NCI-H2196 (cell line): Measurements from ENCODE around the gene MOB1A.
"Not testable (repeated sequence)": the region's sequence is repeated elsewhere in the genome, so short reads cannot be mapped to it uniquely, and the experiment has no call there.

Source experiments
- DNase-seq: peaks from one replicate; lab custom pipeline; 2025; ENCODE audit not compliant: unreplicated experiment; lab: John Stamatoyannopoulos, UW

The MOB1A gene

DNA sequence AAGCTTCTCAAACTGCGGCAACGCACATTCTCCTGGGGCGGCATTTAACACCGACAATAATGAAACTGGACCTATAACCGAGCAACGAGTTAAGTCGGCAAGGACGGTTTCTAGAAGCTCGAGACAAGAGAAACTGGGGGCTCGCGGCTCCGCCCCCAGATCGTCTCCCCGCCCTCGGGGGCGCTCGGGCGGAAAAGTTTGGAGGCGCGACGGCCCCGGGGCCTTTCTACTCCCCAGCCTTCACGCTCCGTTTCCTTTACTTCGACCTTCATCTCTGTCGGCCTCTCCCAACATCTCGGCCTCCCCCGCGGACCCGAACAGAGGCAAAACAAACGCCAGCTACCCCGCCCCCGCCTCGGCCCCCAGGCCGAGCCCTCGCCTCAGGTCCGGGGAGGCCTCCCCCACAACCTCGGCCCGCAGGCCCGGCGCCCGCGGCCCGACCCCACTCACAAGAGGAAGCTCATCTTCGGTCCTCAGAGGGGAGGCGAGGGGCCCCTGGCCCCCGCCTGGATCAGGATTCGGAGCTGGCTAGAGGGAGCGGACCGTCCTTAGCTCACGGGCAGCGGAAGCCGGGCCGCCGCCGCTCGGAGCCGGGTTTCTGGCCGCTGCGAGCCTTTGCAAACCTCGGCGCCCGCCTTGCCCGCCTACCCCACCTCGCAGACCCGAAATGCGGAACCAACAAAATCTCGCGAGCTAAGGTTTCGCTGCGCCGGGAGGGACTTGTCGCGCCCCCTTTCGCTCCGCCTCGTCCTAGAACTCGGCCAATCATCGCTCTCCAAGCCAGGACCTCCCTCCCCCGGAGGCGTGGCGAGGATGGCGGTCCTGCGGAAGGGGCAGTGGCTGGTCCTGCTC is at the start of gene MOB1A:
TSS of gene MOB1A (minus strand) at position 669 of the 852 bp plus-strand sequence. CDS start at position 464, 205 bp downstream.
- peak; percentile 90 for DNase-seq

DNA sequence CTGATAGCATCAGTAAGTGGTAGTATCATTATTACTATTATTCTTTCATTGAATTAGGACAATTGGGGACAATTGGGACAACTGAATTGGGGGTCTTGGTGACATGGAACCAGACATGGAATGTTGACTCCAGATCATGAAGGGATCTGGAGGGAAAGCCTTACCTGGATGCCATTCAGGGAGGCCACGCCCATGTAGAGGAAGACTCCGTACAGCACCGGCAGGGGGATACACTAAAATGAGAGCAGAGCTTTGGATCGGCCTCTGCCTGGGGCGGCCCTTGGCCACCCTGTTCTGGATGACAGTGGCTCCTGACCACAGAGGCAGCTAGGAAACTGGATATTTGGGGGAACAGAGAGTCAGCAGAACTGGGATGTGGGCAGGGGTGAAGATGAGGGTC is 49.0 kb upstream of the MOB1A start:
- DNase-seq: no peak

DNA sequence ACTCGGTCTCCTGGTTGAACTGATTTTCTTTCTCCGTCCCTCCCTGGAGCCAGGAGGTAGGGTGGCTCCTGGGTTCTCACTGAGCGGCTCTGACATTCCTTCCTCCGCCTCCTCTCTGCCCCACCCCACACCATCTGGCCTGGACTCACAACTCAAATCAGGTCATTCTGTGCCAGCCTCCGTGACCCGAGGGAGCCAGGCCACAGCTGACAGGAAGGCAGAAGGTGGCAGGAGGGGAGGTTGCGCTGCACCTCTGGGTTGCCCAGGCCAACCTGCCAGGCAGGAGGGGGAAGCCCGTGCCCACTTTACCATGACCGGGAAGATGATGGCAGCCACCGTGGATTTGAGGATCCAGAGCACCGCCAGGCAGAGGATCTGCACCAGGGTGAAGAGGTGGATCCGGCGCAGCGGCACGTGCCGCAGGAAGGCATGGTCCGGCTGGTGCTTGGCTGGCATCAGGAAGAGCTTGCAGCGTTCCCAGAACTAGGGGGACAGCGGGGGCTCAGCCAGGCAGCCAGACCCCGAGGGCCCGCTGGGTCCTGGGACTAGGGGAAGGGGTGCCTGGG is 48.1 kb upstream of the MOB1A start:
- no peak for DNase-seq

DNA sequence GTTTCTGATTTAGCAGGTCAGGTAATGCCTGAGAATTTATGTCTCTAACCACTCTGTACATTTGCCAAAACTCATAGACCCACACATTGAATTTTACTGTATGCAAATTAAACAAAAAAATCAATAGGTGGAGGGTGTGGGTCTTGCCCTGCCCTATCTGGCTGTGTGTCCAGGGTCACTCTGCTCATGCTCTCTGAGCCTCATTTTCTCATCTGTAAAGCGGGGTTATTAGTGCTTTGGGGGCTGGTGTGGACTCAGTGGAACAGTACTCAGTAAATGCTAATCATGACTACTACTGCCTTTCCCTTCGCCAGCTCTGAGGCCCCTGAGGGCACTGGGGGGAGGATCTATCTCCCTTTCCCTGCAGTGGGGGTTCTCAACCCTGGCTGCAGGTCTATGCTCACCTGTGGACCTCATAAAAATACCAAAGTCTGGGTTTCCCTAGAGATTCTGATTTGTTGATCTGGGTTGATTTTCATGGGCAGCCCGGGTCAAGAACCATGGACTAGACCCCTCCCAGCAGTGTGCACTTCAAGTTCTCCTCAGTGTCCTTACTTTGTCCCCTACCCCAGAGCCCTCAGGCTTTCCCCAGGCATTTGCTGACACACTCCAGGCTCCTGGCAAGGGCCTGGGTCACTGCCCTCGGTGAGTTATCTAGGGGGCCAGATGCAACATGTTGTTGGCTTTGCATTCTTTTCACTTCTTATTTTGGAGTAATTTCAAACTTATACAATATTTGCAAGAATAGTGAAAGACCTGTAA is 47.2 kb upstream of the MOB1A start:
- DNase-seq: no peak

DNA sequence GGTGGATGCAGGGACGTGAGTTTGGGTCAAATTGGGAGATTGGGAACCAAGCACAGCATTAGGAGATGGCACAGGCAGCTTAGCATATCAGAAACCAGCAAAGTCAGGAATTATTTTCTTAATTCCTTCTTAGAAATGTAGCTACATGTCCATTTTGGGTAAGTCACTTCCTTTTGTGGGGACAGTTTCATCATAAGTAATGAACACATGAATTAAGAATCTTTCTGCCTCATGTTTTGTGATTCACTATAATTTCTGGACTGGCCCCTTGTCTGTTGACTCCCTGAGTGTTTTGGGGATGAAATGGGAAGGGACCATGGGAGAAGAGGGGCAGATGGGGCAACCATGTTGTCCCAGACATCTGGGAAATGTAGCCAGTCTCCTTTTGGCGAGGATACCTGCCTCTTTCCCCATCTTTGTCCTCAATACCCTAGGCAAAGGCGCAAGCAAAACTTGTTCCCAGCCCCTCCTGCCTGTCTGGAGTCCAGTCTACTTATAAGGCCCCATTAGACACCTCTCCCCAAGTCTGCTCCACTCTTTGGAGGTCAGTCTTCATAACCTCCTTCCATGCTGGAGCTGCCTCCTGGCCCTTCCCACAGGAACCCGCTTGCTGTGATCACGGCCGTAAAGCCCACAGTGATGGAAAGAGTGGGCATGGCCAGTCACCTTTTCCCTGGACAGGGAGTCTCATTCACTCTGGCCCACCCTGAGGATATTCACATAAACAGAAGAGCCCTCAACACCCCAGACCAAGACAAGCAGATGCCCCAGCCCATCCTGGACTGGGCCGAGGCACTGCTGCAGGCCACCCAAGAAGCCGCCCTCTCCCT is 45.5 kb upstream of the MOB1A start:
- no peak for DNase-seq

DNA sequence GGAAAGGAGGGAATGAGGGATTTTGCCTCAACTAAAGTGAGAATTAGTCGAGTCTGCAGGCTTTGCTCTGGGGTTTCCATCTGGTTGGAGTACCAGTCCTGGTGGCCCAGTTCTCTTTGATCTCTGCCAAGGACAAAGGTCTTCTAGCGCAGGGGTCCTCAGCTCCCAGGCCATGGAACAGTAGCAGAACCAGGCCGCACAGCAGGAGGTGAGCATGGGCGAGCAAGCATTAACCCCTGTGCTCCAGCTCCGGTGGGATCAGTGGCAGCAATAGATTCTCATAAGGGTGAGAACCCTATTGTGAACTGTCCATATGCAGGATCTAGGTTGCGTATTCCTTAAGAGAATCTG is 43.6 kb upstream of the MOB1A start:
- no peak for DNase-seq

DNA sequence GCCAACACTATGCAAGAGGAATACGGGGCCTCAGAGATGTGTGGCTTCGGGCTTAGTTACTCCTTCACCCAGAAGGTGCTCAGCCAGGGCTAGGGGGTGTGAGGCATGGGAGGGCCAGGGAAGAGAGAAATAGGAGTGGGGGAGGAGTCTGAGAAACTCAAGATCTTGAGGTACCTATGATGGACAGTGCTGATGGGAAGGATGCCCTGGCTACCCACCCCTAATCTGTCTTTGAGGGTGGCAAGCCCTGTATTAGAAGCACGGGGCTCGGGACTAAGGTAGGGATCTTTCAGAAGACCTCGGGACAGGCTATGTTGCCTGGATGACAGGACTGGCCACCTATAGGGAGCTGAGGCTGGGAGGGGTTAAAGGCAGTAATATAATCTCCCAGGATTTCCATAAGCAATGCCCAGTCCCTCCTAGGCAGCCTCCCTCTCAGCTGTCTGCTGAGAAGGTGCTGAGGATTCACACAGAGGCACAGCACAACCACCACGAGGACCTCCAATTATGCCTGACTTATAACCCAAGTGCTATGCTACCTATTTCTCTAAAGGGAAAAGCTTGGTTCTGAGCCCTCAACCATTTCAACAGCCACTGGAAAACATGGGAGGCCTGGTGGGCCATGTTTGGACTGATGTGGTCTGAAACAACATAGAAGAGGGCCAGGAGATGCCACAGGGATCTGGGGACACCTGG is 43.1 kb upstream of the MOB1A start:
- DNase-seq: no peak

DNA sequence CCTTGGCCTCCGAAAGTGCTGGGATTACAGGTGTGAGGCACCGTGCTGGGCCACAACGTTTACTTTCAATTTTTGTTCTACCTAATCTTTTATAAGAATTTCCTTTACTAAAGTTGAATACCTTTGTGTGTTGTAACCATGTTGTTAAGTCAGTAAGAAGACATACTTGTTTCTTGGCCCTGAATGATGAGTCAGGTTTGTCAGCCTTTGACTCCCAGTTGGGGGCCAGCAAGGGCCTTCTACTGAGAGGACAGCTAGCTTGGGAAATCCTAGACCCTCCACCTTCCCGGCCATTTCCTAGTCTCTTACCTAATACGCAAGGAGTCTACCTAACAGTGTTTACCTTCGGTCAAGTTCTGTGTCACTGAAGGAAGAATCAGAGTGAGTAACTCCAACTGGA is 42.4 kb upstream of the MOB1A start:
- DNase-seq: no peak

DNA sequence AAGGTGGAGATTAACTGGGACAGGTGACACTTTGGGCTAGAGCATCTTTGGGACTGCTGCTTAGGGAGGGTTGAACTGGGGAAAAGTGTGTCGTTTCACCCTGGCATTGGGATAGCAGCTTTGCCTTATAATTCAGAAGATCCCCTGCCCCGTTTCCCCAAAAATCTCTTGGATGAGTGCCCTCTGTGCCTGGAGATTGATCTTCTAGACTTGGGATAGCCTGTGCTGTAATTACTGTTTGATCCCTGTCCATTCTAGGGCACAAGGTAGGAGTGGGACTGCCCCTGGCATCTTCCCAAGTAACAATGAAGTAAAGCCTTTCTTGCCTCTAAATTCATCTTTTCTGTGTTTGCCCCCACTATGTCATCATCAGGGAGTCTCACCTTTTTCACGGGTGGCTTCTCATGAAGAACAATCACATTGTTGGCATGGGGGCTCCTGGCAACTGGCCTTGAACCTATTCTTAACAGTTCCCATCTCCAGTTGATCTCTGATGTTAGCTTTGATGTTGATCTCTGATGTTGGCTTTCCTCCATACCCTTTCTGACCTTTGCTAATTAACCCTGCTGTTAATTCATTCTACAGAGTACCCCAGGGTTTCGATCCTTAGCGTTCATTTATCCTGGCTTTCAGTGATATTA is 41.3 kb upstream of the MOB1A start:
- no peak for DNase-seq

DNA sequence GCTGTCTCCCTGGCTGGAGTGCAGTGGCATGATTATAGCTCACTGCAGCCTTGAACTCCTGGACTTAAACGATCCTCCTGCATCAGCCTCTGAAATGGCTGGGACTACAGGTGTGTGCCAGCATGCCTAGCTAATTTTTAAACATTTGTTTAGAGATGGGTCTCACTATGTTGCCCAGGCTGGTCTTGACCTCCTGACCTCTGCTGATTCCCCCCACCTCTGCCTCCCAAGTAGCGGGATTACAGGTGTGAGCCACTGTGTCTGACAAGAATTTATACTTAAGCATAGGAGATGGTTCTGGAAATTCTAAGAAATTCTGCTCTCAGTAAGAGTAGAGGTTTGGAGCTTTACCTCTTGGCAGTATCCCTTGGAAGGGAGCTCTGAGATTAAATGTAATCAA is 38.0 kb upstream of the MOB1A start:
- DNase-seq: no peak

DNA sequence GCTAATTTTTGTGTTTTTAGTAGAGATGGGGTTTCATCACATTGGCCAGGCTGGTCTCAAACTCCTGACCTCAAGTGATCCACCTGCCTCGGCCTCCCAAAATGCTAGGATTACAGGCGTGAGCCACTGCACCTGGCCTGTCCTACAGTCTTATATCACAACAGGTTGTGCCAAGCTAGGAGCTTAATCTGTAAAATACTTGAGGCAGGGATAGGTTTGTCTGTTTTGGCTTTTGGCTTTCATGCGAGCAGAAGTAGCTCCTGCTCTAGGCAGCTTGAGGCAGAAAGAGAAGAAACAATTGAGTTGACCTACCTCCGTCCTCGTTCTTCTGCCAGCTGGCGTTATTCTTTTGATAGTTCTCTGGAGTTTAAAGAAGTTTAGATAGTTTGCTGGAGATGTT is 37.1 kb upstream of the MOB1A start:
- not testable (repeated sequence) for DNase-seq

DNA sequence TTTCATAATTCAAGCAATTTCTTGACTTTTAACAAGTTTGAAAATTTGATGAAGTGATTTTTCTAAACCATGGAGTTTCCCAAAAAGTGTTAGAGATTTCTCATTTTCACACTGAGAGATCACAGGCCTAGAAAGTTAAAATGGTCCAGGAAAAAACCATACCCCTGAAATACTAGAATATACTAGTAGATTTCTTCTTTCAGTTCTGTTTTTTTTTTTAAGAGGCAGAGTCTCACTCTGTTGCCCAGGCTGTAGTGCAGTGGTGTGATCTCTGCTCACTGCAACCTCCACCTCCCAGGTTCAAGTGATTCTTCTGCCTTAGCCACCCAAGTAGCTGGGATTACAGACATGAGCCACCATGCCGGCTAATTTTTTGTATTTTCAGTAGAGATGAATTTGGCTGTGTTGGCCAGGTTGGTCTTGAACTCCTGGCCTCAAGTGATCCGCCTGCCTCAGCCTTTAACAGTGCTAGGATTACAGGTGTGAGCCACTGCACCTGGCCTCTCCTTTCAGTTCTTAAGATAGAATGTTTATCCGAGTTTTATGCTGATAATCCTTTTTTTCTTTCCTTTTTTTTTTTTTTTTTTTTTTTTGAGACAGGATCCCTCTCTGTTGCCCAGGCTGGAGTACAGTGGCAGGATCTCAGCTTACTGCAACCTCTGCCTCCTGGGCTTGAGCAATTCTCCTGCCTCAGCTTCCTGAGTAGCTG is 34.2 kb upstream of the MOB1A start:
- DNase-seq: no peak

DNA sequence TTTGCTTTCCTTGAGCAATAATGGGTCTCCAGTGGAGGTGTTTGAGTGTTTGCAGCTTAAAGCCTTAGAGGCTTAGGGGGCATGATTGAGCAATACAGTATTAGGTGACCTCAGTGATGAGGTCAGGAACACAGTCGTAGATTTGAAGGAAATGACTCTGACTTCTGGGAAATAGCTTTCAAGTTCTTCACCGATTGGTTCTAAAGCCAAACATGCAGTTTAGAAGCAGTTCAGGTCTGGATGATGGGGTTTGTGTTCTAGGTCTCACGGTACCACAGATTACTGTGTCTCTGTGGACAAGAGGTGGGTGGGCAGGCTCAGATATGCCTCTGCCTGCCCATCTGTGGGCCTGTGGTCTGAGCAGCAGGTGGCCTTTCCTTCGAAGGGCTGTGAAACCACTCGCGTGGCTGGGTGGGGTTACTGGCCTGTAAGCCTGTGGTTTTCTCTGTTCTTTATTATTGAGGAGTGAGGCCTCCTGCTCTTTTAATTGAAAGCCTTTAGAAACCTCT is 27.6 kb upstream of the MOB1A start:
- no peak for DNase-seq

DNA sequence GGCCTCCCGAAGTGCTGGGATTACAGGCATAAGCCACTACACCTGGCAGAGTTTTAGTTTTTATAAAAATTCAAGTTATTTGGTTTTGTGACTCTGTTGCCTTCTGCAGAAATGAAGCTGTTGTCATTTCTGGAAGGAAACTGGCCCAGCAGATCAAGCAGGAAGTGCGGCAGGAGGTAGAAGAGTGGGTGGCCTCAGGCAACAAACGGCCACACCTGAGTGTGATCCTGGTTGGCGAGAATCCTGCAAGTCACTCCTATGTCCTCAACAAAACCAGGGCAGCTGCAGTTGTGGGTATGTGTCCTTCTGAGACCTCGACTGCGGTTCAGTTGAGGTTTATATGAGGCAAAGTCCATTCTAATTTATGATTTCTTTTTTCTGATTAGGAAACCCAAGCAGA is 26.9 kb upstream of the MOB1A start:
- no peak for DNase-seq

DNA sequence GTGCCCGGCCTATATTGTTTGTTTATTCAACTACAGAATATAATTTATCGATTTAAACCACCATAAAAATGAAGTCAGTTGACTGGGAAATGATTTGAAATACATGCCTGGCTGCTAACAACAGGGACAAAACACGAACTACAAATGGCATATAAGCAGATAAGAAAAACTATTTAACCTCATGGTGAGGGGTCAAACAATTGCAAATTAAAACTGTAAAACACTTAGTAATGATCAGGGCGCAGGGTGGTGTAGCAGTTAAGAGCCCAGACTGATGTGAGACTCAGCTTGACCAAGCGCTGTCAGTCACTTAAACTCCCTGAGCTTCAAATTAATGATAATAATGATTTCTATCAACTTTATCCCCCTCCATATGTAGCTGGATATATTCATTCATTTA is 26.4 kb upstream of the MOB1A start:
- DNase-seq: no peak

DNA sequence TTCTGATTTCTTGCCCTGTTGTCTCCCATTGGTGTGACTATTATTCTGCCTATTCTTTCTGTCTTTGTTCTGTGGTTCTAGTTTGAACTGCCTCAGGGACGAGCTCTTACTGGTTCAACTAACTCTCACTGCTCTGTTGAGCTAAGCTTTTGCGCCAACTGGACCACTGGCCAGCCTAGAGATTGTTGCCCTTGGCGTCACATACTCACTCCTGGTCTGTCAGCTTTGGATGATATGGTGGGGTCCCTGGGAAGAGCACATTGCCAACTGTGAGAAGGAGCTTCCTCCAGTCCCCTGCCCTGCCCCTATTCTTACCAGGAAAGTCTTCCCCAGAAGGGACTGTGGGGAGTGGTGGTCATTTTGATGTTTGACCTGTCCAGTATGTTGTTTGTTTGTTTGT is 25.8 kb upstream of the MOB1A start:
- DNase-seq: no peak

DNA sequence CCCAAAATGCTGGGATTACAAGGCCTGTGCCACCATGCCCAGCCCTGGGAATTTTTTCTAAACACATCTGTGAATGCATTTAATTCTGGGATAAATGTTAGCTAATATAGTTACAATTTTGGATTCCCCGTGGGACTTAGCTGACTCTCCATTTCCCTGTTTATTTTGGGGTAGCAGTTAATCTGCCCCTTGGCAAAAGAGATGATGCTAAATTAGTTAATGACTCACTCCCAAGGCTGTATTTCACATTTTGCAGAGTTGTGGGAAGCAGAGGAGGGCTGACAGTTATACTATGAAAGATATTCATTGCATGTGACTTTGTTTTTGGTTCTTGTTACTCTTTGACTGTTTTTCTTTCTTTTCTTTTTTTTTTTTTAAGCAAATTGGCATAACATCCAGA is 22.9 kb upstream of the MOB1A start:
- DNase-seq: no peak

DNA sequence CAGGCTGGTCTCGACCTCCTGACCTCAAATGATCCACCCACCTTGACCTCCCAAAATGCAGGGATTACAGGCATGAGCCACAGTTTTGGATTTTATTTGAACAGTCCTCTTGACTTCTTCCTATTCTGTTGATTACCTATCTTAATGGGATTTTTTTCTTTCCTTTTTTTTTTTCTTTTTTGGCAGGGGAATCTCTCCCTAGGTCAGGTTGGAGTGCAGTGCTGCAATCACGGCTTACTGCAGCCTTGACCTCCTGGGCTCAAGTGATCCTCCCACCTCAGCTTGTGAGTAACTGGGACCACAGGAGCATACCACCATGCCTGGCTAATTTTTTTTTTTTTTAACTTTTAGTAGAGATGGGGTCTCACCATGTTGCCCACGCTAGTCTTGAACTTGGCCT is 22.5 kb upstream of the MOB1A start:
- no peak for DNase-seq

DNA sequence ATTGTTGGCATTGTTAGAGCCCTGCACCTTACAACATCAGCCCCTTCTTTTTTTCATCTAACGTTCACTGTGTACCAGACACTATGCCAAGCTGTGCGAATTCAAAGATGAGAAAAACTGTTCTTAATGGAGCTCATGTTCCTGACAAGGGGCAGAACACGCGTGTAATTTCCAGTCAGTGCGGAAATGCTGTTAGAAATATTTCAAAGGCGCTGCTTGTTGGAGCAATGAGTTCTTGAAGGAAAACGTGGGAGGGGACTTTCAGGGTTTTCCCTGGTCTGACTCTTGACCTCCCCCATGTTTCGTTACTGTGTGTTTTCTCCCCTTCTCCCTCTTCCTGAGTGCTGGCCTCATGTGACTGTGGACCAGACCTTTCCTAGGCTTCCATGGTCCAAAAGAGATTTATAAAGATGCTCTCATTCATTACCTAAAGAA is 21.2 kb upstream of the MOB1A start:
- no peak for DNase-seq
